Measurements from ENCODE around the gene TEX19. TPM values are rescaled to one million over a fixed set of nuclear protein-coding genes. Genes with fewer than 3 reads are reported as not detected.

The TEX19 gene
- polyA plus RNA-seq, 1 experiment, result 0.04 TPM

GRCh38 chr17:82361885-82362633, 3.0 kb downstream of the TEX19 start:
- peaks cover 35% of the 10 kb centered on the region for H3K27me3 ChIP-seq (ENCODE audit: control insufficient read depth, insufficient read depth, low read length)
- POLR2A ChIA-PET, result no interaction called here
- no peaks in the 10 kb centered on the region; the same call in 1 of the 2 replicates for H3K9me3 ChIP-seq (ENCODE audit: control insufficient read depth, insufficient read depth, low read length)
- CTCF ChIA-PET, result interaction anchor here (0.6 to 1.8 kb wide), 2 partner anchors 9 to 18 kb away, joined by 3 to 5 read pairs; no protein-coding TSS in a partner anchor
- no peak overlapping the region for H3K27ac ChIP-seq (ENCODE audit: low read depth, low read length)
- H3K4me3 ChIP-seq (ENCODE audit: low read depth, low read length), result no peak overlapping the region
- DNase-seq (ENCODE audit: low read depth, low spot score), result no peak
- no peak for TF ChIP-seq CTCF (IDR thresholded peaks at IDR 0.05; ENCODE audit: low read depth, low read length)

GRCh38 chr17:82365606-82366295, 6.7 kb downstream of the TEX19 start:
- ChIA-PET CTCF (interaction anchor here (1.1 kb wide), 2 partner anchors 13 to 16 kb away, joined by 3 read pairs; no protein-coding TSS in a partner anchor), POLR2A (no interaction called here)
- Histone ChIP-seq H3K27me3 (ENCODE audit: control insufficient read depth, insufficient read depth, low read length) (peaks cover 40% of the 10 kb centered on the region), H3K27ac (ENCODE audit: low read depth, low read length) (no peak overlapping the region), H3K4me3 (ENCODE audit: low read depth, low read length) (no peak overlapping the region), H3K9me3 (ENCODE audit: control insufficient read depth, insufficient read depth, low read length) (no peaks in the 10 kb centered on the region; the same call in 1 of the 2 replicates)
- no peak for DNase-seq (ENCODE audit: low read depth, low spot score)
- no peak for TF ChIP-seq CTCF (IDR thresholded peaks at IDR 0.05; ENCODE audit: low read depth, low read length)

GRCh38 chr17:82366749-82367148, 7.7 kb downstream of the TEX19 start:
- Histone ChIP-seq H3K27ac (ENCODE audit: low read depth, low read length) (no peak overlapping the region), H3K9me3 (ENCODE audit: control insufficient read depth, insufficient read depth, low read length) (peaks cover 4% of the 10 kb centered on the region; the same call in 1 of the 2 replicates), H3K4me3 (ENCODE audit: low read depth, low read length) (no peak overlapping the region), H3K27me3 (ENCODE audit: control insufficient read depth, insufficient read depth, low read length) (peaks cover 47% of the 10 kb centered on the region)
- ChIA-PET POLR2A (no interaction called here), CTCF (no interaction called here)
- TF ChIP-seq CTCF (IDR thresholded peaks at IDR 0.05; ENCODE audit: low read depth, low read length), result no peak
- no peak for DNase-seq (ENCODE audit: low read depth, low spot score)

GRCh38 chr17:82367724-82368524, 8.9 kb downstream of the TEX19 start:
- CTCF ChIA-PET, result no interaction called here
- peaks cover 57% of the 10 kb centered on the region for H3K27me3 ChIP-seq (ENCODE audit: control insufficient read depth, insufficient read depth, low read length)
- POLR2A ChIA-PET, result no interaction called here
- no peak for DNase-seq (ENCODE audit: low read depth, low spot score)
- no peak for TF ChIP-seq CTCF (IDR thresholded peaks at IDR 0.05; ENCODE audit: low read depth, low read length)
- H3K27ac ChIP-seq (ENCODE audit: low read depth, low read length), result no peak overlapping the region
- H3K4me3 ChIP-seq (ENCODE audit: low read depth, low read length), result no peak overlapping the region
- peaks cover 4% of the 10 kb centered on the region; the same call in 1 of the 2 replicates for H3K9me3 ChIP-seq (ENCODE audit: control insufficient read depth, insufficient read depth, low read length)

Data from AG04450 (cell line).